Hepatocyte (in vitro differentiated cells): Measurements from ENCODE around the gene ZAP70.

Experiments
- CTCF ChIP-seq: fragments of 200-600 bp; sonication (generic); IDR thresholded peaks from 2 replicates; pipeline ENCODE4 v1.5.1; 2016; ENCODE audit warnings: antibody characterized with exemption, mild to moderate bottlenecking; ENCODE audit not compliant: poor library complexity
- EZH2 ChIP-seq: fragments of 200-600 bp; sonication (generic); IDR thresholded peaks from 2 replicates; pipeline ENCODE4 v1.6.1; 2016; ENCODE audit warnings: antibody characterized with exemption, mild to moderate bottlenecking, borderline replicate concordance
- EZH2phosphoT487 ChIP-seq: fragments of 200-600 bp; sonication (generic); IDR thresholded peaks from one replicate; pipeline ENCODE4 v1.6.1; 2018; ENCODE audit warnings: antibody characterized with exemption, mild to moderate bottlenecking, low read depth, moderate library complexity; ENCODE audit not compliant: unreplicated experiment, severe bottlenecking

GRCh38 chr2:97704989-97705388, 8.4 kb upstream of the ZAP70 start:
- TF ChIP-seq EZH2 (no peak), CTCF (no peak), EZH2phosphoT487 (no peak)
